ENCODE measurements around the gene SLC25A47. TPM values are rescaled to one million over a fixed set of nuclear protein-coding genes. Genes with fewer than 3 reads are reported as not detected.
A peak's percentile ranks its signal among the peaks of the same experiment; 100 is the strongest.
"Not testable (repeated sequence)": the region's sequence is repeated elsewhere in the genome, so short reads cannot be mapped to it uniquely, and the experiment has no call there.

SLC25A47 gene
- total RNA-seq, 2 donors from 2014 or later = not detected

DNA sequence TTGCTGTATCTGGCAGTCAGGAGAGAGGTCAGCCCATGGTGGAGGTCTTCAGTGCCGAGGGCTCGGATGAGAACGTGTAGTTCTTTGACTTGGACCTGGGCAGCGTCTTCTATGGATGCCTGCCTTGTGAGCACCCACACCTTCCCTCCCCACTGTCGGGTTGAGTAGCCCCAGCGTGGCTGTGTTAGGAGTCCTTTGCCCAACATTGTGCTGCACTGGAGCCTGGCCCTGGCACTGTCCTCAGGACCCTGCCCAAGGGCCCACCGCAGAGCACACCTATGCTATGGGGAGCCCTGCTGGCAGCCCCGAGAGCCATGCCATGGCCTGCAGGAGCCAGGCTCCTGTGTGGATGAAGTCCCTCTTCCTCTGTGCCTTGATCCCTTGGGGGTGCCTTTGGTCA, 43.6 kb upstream of the SLC25A47 start:
- no peak for TF ChIP-seq CTCF (IDR thresholded peaks at IDR 0.05)
- DNase-seq = no peak
- intact Hi-C loops (cut with DNase I) = no loop called here
- peaks cover 3% of the 10 kb centered on the region for H3K4me1 ChIP-seq
- H3K27ac ChIP-seq = no peak overlapping the region
- peak overlapping the region in 1 of 2 donors; percentile 17 for H3K9ac ChIP-seq (ENCODE audit: low read depth in 2 of 2, low read length in 2 of 2)
- no peaks in the 10 kb centered on the region for H3K9me3 ChIP-seq
- H3K36me3 ChIP-seq = no peaks in the 10 kb centered on the region
- no peak overlapping the region for H3K4me3 ChIP-seq
- H3K27me3 ChIP-seq = no peaks in the 10 kb centered on the region

GRCh38 chr14:100281286-100282082, 41.7 kb upstream of the SLC25A47 start:
- no peaks in the 10 kb centered on the region for H3K27me3 ChIP-seq
- TF ChIP-seq CTCF (IDR thresholded peaks at IDR 0.05) = no peak
- H3K27ac ChIP-seq = no peak overlapping the region
- DNase-seq = no peak
- no peak overlapping the region for H3K9ac ChIP-seq (ENCODE audit: low read depth in 2 of 2, low read length in 2 of 2)
- no peaks in the 10 kb centered on the region for H3K9me3 ChIP-seq
- peaks cover 6% of the 10 kb centered on the region for H3K4me1 ChIP-seq
- intact Hi-C loops (cut with DNase I) = no loop called here
- no peak overlapping the region for H3K4me3 ChIP-seq
- H3K36me3 ChIP-seq = no peaks in the 10 kb centered on the region

GRCh38 chr14:100282083-100282350, 41.1 kb upstream of the SLC25A47 start:
- Histone ChIP-seq H3K4me3 (no peak overlapping the region), H3K9ac (ENCODE audit: low read depth in 2 of 2, low read length in 2 of 2) (no peak overlapping the region), H3K4me1 (peaks cover 6% of the 10 kb centered on the region), H3K36me3 (no peaks in the 10 kb centered on the region), H3K27me3 (no peaks in the 10 kb centered on the region), H3K27ac (no peak overlapping the region), H3K9me3 (no peaks in the 10 kb centered on the region)
- intact Hi-C loops (cut with DNase I) = no loop called here
- no peak for DNase-seq
- TF ChIP-seq CTCF (IDR thresholded peaks at IDR 0.05) = no peak

DNA sequence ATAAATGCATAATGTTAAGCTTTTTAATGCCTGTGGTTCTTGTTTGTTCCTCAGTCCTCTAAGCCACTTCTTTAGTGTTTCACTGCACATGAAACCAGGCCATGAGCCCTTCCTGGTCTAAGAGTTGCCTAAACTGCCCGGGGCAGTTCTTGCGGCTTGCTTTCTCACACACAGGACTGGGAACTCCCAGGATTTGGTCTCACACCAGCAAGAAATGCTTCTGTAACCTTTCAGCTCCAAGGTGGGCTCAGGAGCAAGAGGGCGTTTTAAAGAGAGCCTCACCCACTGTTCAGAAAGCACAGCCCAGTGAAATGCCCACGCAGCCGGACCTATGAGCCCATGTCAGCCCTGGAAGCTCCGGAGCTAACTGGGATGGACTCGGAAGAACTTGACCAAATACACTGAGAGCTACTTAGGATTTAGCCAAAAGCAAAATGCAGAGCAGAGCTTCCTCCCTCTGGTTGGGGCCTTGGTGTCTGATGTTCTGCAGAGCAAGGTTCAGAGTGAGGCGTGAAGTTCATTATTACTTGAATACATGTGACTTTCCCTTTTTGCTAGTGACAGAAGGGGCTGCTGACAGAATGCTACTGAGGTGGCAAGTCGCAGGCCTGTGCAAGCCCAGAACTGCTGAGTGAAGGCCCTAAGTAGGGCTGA, 40.2 kb upstream of the SLC25A47 start:
- intact Hi-C loops (cut with DNase I) = no loop called here
- H3K9ac ChIP-seq (ENCODE audit: low read depth in 2 of 2, low read length in 2 of 2) = no peak overlapping the region
- no peak overlapping the region for H3K27ac ChIP-seq
- no peak for DNase-seq
- no peak for TF ChIP-seq CTCF (IDR thresholded peaks at IDR 0.05)
- H3K4me3 ChIP-seq = no peak overlapping the region
- H3K9me3 ChIP-seq = no peaks in the 10 kb centered on the region
- H3K4me1 ChIP-seq = peaks cover 6% of the 10 kb centered on the region
- H3K27me3 ChIP-seq = no peaks in the 10 kb centered on the region
- H3K36me3 ChIP-seq = no peaks in the 10 kb centered on the region

- H3K4me3 ChIP-seq; intact Hi-C loops (cut with DNase I); H3K36me3 ChIP-seq; H3K9me3 ChIP-seq; H3K9ac ChIP-seq (ENCODE audit: low read depth in 2 of 2, low read length in 2 of 2); DNase-seq; H3K4me1 ChIP-seq; H3K27ac ChIP-seq; H3K27me3 ChIP-seq: not testable (repeated sequence)
Measured at GRCh38 chr14:100283436-100283835, 39.7 kb upstream of the SLC25A47 start.
